Astrocyte of the spinal cord (primary cell): Measurements from ENCODE around the gene DHRS3.

Experiments used
- DNase-seq: peaks from one replicate; pipeline ENCODE4 v3.0.0; 2011; ENCODE audit warnings: low read depth, low spot score
- H3K4me3 ChIP-seq: 2 replicates; pipeline ENCODE4 v1.5.1; 2011; ENCODE audit warnings: low read depth, mild to moderate bottlenecking, low read length, moderate library complexity
- in situ Hi-C: cut with HindIII; loops from 2 replicates; pipeline ENCODE4 v1.10.0; 2017; ENCODE audit warnings: low sequenced_read_pairs
- TF ChIP-seq, protein P1 (sequence below): IDR thresholded peaks from 2 replicates; pipeline ENCODE4 v1.5.1; 2012; ENCODE audit warnings: low read depth, mild to moderate bottlenecking, low read length, inconsistent platforms

DHRS3 gene

DNA sequence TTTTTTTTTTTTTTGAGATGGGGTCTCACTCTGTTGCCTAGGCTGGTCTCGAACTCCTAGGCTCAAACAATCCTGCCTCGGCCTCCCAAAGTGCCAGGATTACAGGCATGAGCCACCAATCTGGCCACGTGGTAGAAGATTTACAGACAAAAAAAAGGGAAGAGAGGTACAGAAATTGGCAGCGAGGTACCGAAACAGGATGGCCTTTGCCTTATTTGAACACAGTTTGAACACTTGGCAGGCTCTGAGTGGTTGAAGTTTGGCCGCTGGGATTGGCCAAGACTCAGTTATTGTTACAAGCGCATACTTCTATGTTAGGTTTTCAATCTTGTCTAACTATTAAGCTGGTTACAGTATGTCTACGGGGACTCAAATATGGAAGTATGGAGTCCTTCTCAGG, 19.7 kb upstream of the DHRS3 start:
- DNase-seq, result no peak
- in situ Hi-C loops, result no loop called here
- TF ChIP-seq, protein P1, sequence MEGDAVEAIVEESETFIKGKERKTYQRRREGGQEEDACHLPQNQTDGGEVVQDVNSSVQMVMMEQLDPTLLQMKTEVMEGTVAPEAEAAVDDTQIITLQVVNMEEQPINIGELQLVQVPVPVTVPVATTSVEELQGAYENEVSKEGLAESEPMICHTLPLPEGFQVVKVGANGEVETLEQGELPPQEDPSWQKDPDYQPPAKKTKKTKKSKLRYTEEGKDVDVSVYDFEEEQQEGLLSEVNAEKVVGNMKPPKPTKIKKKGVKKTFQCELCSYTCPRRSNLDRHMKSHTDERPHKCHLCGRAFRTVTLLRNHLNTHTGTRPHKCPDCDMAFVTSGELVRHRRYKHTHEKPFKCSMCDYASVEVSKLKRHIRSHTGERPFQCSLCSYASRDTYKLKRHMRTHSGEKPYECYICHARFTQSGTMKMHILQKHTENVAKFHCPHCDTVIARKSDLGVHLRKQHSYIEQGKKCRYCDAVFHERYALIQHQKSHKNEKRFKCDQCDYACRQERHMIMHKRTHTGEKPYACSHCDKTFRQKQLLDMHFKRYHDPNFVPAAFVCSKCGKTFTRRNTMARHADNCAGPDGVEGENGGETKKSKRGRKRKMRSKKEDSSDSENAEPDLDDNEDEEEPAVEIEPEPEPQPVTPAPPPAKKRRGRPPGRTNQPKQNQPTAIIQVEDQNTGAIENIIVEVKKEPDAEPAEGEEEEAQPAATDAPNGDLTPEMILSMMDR, result no peak
- H3K4me3 ChIP-seq, result no peak overlapping the region

DNA sequence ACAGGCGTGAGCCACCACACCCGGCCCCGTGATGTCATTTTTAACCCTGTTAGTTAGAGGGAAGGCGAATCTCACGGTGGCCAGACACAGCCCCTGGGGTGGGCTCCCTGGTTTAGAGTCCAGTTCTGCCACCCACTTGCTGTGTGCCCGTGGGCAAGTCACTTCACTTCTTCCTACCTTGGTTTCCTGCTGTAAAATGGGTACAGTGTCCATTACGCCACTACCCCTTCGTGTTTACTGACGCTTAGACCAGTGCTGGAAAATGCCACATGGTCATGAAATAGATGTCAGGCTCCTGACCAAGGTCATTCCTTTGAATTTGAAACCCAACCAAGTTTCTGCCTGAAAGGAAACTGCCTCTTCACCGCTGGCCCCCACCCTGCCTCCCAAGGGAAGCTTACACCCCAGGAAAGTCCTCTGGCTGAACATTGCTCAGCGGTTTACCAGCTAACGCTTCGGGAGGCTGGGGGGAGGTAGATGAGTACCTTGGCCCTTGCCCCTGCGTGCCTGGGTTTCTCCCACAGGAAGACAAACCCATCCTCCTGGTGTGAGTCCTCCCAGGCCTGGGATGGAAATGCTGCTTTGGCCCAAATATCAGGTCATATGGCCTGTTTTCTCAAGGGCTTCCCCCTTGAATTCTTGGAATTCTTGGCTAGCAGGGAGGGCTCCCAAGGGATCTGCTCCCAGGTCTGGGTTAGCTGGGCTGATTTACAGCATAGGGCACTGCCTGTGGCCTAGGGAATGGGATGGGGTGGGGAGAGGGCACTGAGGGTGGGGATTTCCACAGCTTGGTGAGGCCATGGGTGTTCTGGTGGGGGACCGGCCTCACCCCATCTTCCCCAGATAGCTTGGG, 18.3 kb upstream of the DHRS3 start:
- TF ChIP-seq, protein P1, result no peak
- peak; percentile 58 for DNase-seq
- no peak overlapping the region for H3K4me3 ChIP-seq
- in situ Hi-C loops, result no loop called here

DNA sequence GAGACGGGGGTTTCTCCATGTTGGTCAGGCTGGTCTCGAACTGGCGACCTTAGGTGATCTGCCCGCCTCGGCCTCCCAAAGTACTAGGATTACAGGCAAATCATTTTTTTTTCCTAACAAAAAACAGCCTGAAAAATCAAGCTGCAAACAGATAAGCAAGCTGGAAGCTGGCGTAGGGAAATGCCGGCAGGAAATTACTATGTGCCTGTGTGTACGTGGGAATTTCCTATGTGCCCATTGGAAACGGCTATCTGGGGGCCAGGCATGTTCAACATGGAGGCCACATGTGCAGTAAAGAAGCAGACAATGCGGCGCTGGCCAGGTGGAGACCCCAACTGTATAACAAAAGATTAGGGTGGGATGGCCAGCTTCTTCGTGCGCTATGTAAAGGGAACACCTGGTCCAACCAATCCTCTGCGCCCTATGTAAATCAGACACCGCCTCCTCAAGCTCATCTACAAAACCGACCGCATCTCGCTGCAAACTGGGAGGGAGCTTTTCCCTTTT, 16.7 kb upstream of the DHRS3 start:
- TF ChIP-seq, protein P1, result no peak
- no peak for DNase-seq
- H3K4me3 ChIP-seq, result no peak overlapping the region
- in situ Hi-C loops, result no loop called here

DNA sequence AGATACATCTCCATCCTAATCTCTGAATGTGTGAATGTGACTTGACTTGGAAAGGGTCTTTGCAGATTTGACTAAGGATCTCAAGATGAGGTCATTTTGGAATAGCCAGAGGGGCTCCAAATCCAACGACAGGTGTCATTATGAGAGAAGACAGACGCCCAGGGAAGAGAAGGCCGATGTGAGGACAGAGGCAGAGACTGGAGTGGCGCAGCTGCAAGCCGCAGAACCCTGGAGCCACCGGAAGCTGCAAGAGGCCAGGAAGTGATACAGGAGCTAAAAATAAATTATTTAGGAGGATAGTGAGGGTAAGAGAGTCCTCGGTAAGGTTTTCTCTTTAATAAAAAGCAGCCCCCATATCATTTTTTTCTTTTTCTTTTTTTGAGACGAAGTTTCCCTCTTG, 16.1 kb upstream of the DHRS3 start:
- H3K4me3 ChIP-seq, result no peak overlapping the region
- no peak for DNase-seq
- in situ Hi-C loops, result no loop called here
- TF ChIP-seq, protein P1, result no peak

DNA sequence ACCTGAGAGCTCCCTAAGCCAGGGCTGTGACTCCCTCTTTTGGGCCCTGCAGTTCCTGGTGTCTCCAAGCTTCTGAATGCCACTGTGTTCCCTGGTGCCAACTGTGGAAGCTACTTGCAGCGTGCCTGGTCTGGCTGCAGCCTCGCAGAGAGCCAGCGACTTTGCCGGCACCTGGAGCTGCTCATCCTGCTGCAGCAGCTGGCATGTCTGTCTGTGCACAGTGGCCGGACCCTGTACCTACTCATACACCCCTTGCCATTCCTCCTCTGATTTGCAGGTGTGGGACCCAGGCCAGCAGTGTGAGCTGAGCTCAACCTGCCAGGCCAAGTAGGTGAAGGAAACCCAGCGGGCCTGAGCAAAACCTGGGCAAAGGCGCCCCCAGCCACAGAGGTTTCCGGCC, 13.6 kb upstream of the DHRS3 start:
- DNase-seq, result no peak
- no peak overlapping the region for H3K4me3 ChIP-seq
- in situ Hi-C loops, result no loop called here
- TF ChIP-seq, protein P1, result no peak

DNA sequence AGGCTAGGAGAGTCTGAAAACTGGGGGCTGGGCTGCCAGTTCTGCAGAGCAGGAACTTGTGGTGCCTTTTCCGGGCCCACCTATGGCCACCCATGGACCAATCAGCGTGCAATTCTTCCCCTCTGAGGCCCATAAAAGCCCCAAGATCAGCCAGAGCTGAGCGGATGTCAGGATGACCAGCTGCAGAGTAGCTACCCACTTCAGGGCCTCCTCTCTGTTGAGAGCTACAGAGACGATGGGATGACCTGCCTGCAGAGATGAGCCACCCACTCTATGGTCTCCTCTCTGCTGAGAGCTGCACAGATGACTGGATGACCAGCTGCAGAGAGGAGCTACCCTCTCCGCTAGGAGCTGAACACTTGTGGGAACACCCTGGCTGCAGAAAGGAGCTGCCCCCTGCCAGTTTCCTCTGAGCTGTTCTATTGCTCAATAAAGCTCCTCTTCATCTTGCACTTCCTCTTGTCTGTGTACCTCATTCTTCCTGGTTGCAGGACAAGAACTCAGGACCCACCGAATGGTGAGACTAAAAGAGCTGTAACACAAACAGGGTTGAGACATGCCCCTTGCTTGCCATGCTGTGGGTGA, 13.0 kb upstream of the DHRS3 start:
- H3K4me3 ChIP-seq, result no peak overlapping the region
- TF ChIP-seq, protein P1, result no peak

More for the DNA sequence above, 13.0 kb upstream of the DHRS3 start:
- in situ Hi-C loops, result no loop called here
- no peak for DNase-seq
